ENCODE measurements around the gene ATP6AP1.

The ATP6AP1 gene

DNA sequence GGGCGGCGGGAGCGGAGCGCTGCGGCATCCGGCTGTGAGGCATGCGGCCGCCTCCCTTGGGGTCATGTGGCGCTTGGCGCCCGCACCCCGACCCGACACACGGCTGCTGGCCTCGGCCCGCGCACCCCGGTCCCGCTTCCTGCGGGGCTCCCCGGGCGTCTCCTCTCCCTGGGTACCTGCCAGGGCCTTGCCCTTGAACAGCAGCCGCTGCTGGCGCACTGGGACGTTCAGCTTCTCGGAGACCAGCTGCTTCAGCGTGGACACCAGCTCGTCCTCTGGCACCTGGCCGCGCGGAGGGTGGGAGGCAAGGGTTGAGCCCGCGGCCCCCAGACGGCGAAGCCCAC, 57.5 kb downstream of the ATP6AP1 start:
- no peaks in the 10 kb centered on the region for H3K27me3 ChIP-seq (ENCODE audit: insufficient read depth, low read length)
- H3K4me3 ChIP-seq (ENCODE audit: low read depth, low read length), result peak overlapping the region; percentile 89
- no peaks in the 10 kb centered on the region; the same call in 1 of the 2 replicates for H3K36me3 ChIP-seq (ENCODE audit: insufficient read depth, low read length)
- no peak overlapping the region for H3K27ac ChIP-seq (ENCODE audit: low read depth, low read length)
- H3K4me1 ChIP-seq (ENCODE audit: control insufficient read depth, insufficient read depth, low read length, unreplicated experiment), result peaks cover 10% of the 10 kb centered on the region
- no peak overlapping the region for H2AFZ ChIP-seq (ENCODE audit: low read length, unreplicated experiment)
- peaks cover 27% of the 10 kb centered on the region for H3K79me2 ChIP-seq (ENCODE audit: control insufficient read depth, insufficient read depth, low read length, unreplicated experiment)

Data from ACC112 (cell line).